A673 (cell line): Measurements from ENCODE around the gene ENKD1. TPM values are rescaled to one million over a fixed set of nuclear protein-coding genes. Genes with fewer than 3 reads are reported as not detected.
A peak's percentile ranks its signal among the peaks of the same experiment; 100 is the strongest.

Experiments
- BruUV-seq: library from RNA; stranded (reverse); fragments of 400-500 nt; replicated peaks from 2 replicates; lab custom pipeline; 2021; lab: Mats Ljungman, UMichigan
- CTCF ChIA-PET: fragments of 300-600 bp; sonication (Branson Sonifier 250); formaldehyde crosslinking; loops from one replicate; lab custom pipeline; 2022; ENCODE audit warnings: antibody characterized with exemption; lab: Charles Lee
- POLR2A ChIA-PET: fragments of 300-600 bp; sonication (Branson Sonifier 250); formaldehyde crosslinking; loops from one replicate; lab custom pipeline; 2022; ENCODE audit warnings: antibody characterized with exemption; ENCODE audit not compliant: low non-redundant PET; lab: Charles Lee
- DNase-seq: peaks from one replicate; pipeline ENCODE4 v3.0.0-alpha.2; 2015; ENCODE audit warnings: low spot score
- H3K27ac ChIP-seq: fragments of 200-600 bp; sonication (generic); 2 replicates; pipeline ENCODE4 v1.5.1; 2016; ENCODE audit warnings: mixed run types, low read depth, mild to moderate bottlenecking, mixed read lengths, antibody characterized with exemption, low read length; ENCODE audit not compliant: poor library complexity, severe bottlenecking
- H3K27me3 ChIP-seq: fragments of 200-600 bp; sonication (generic); replicated peaks from 2 replicates; pipeline ENCODE4 v1.6.1; 2017; ENCODE audit warnings: mixed run types, low read depth, mild to moderate bottlenecking, mixed read lengths, antibody characterized with exemption, low read length; ENCODE audit not compliant: insufficient read depth, poor library complexity
- H3K36me3 ChIP-seq: fragments of 200-600 bp; sonication (generic); 2 replicates; pipeline ENCODE4 v1.6.1; 2016; ENCODE audit warnings: mixed run types, mild to moderate bottlenecking, mixed read lengths, antibody characterized with exemption, low read length; ENCODE audit not compliant: insufficient read depth, poor library complexity, severe bottlenecking
- H3K4me1 ChIP-seq: fragments of 200-600 bp; sonication (generic); 2 replicates; pipeline ENCODE4 v1.6.1; 2017; ENCODE audit warnings: mixed run types, mild to moderate bottlenecking, mixed read lengths, antibody characterized with exemption, low read length; ENCODE audit not compliant: insufficient read depth, poor library complexity, severe bottlenecking
- H3K4me3 ChIP-seq: fragments of 200-600 bp; sonication (generic); 2 replicates; pipeline ENCODE4 v1.5.1; 2016; ENCODE audit warnings: low read depth, mixed run types, mild to moderate bottlenecking, mixed read lengths, low read length; ENCODE audit not compliant: poor library complexity, severe bottlenecking
- H3K9me3 ChIP-seq: fragments of 200-600 bp; sonication (generic); 2 replicates; pipeline ENCODE4 v1.6.1; 2016; ENCODE audit warnings: mixed run types, low read depth, mild to moderate bottlenecking, mixed read lengths, antibody characterized with exemption, low read length; ENCODE audit not compliant: poor library complexity, severe bottlenecking
- EZH2 ChIP-seq: fragments of 200-600 bp; sonication (generic); IDR thresholded peaks from 2 replicates; pipeline ENCODE4 v1.6.1; 2017; ENCODE audit warnings: borderline replicate concordance, low read depth, mild to moderate bottlenecking, mixed read lengths, antibody characterized with exemption, low read length; ENCODE audit not compliant: poor library complexity, severe bottlenecking
- intact Hi-C: fragments of 100-400 bp; cut with micrococcal nuclease; formaldehyde crosslinking; loops from one replicate; pipeline ENCODE4 v1.10.0; 2022; ENCODE audit not compliant: unreplicated experiment
- total RNA-seq: library from RNA; stranded (reverse); gene quantifications from 2 replicates; pipeline ENCODE4 v1.2.3, GENCODE V29; 2021
- TF ChIP-seq, protein P1 (sequence below): fragments of 300-800, 200-600 bp; sonication (generic); conservative IDR thresholded peaks from 2 replicates; pipeline ENCODE4 v1.5.1; 2017; ENCODE audit warnings: low read depth, mild to moderate bottlenecking, antibody characterized with exemption, low read length, moderate library complexity, mixed read lengths

ENKD1 gene
- total RNA-seq, 1 experiment from 2014 or later, result 8.5 TPM

- ChIA-PET CTCF (interaction anchor here (3.8 kb wide), 1 partner anchor 123 kb away, joined by 19 read pairs; no protein-coding TSS in a partner anchor), POLR2A (interaction anchor here (0.6 kb wide), 1 partner anchor 117 kb away, joined by 7 read pairs; no protein-coding TSS in a partner anchor)
- H3K27ac ChIP-seq, result no peak overlapping the region
- TF ChIP-seq, protein P1, sequence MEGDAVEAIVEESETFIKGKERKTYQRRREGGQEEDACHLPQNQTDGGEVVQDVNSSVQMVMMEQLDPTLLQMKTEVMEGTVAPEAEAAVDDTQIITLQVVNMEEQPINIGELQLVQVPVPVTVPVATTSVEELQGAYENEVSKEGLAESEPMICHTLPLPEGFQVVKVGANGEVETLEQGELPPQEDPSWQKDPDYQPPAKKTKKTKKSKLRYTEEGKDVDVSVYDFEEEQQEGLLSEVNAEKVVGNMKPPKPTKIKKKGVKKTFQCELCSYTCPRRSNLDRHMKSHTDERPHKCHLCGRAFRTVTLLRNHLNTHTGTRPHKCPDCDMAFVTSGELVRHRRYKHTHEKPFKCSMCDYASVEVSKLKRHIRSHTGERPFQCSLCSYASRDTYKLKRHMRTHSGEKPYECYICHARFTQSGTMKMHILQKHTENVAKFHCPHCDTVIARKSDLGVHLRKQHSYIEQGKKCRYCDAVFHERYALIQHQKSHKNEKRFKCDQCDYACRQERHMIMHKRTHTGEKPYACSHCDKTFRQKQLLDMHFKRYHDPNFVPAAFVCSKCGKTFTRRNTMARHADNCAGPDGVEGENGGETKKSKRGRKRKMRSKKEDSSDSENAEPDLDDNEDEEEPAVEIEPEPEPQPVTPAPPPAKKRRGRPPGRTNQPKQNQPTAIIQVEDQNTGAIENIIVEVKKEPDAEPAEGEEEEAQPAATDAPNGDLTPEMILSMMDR, result no peak
- TF ChIP-seq EZH2, result no peak
- H3K9me3 ChIP-seq, result no peaks in the 10 kb centered on the region
- no peaks in the 10 kb centered on the region for H3K27me3 ChIP-seq
- no TSS peak for BruUV-seq
- intact Hi-C loops, result loop anchor here (5.0 kb wide), 2 partner anchors 107 to 138 kb away; partner anchors contain the start of genes CTCF, RANBP10 and TSNAXIP1
- no peak overlapping the region for H3K4me3 ChIP-seq
- H3K36me3 ChIP-seq, result no peaks in the 10 kb centered on the region
- no peak for DNase-seq
- peaks cover 28% of the 10 kb centered on the region for H3K4me1 ChIP-seq
Observed at GRCh38 chr16:67669499-67670101, 3.0 kb upstream of the ENKD1 start.

DNA sequence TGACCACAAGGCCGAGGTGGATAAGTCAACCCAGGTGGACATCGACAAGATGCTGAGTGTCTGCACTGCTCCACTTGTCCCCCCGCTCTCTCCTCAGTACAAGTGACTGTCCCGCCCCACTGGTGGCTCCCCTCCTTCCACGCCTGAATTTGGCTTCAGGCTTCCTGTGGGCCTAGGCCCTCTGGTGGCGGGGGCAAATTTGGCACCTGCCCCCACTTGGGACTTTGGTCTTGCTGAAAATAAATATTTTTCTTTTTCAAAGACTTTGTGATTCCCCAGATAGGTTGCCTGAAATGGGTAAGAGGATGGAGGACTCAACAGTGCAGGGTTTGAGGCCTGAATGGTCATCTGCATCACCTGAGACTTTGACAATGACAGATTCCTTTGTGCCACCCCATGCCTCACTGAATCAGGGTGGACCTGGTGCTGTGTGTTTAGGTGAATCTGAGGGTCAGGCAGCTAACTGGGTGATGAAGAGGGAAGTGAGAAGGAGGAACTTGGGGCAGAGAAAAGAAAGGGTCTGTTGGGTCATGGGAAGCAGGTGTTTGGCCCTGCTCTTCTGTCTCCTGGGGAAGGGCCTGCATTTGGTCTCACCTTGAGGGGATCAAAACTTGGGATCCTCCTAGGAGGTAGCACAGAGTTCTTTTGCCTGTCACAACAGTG is 2.1 kb upstream of the ENKD1 start:
- H3K4me3 ChIP-seq, result no peak overlapping the region
- intact Hi-C loops, result loop anchor here (1.0 to 5.0 kb wide), 2 partner anchors 106 to 147 kb away; partner anchors contain the start of gene CTCF
- H3K27me3 ChIP-seq, result no peaks in the 10 kb centered on the region
- DNase-seq, result no peak
- no peaks in the 10 kb centered on the region for H3K36me3 ChIP-seq
- ChIA-PET POLR2A (no interaction called here), CTCF (interaction anchor here (0.5 to 3.8 kb wide), 3 partner anchors 122 to 147 kb away, joined by 3 to 22 read pairs (median 19); no protein-coding TSS in a partner anchor)
- no peaks in the 10 kb centered on the region for H3K9me3 ChIP-seq
- no TSS peak for BruUV-seq
- H3K4me1 ChIP-seq, result peaks cover 19% of the 10 kb centered on the region
- no peak for TF ChIP-seq EZH2
- TF ChIP-seq, protein P1, result 0 out of 2 replicates have a peak, but pooled peaks have one; percentile 10
- no peak overlapping the region for H3K27ac ChIP-seq

- Histone ChIP-seq H3K27me3 (no peaks in the 10 kb centered on the region), H3K4me1 (peaks cover 12% of the 10 kb centered on the region), H3K9me3 (no peaks in the 10 kb centered on the region), H3K36me3 (no peaks in the 10 kb centered on the region), H3K4me3 (no peak overlapping the region), H3K27ac (no peak overlapping the region)
- intact Hi-C loops, result loop anchor here (1.0 to 5.0 kb wide), 2 partner anchors 106 to 147 kb away; partner anchors contain the start of gene CTCF
- ChIA-PET CTCF (interaction anchor here (1.1 to 3.8 kb wide), 3 partner anchors 121 to 147 kb away, joined by 3 to 22 read pairs (median 19); no protein-coding TSS in a partner anchor), POLR2A (no interaction called here)
- DNase-seq, result peak; percentile 96
- BruUV-seq, result no TSS peak
- TF ChIP-seq, protein P1, result peak; percentile 85
- no peak for TF ChIP-seq EZH2
Observed at GRCh38 chr16:67667817-67668494, 1.4 kb upstream of the ENKD1 start.
